HG02938 (cell line): ENCODE data around the gene CCDC6.

Experiments
- ATAC-seq: cut with Tn5 transposase; IDR thresholded peaks from one replicate; pipeline ENCODE4 v1.9.1; 2021; ENCODE audit warnings: mild to moderate bottlenecking, moderate library complexity; ENCODE audit not compliant: unreplicated experiment

The CCDC6 gene

GRCh38 chr10:59857049-59857448 lies 49.3 kb downstream of the CCDC6 start:
- ATAC-seq = no peak

GRCh38 chr10:59856104-59856503 lies 50.3 kb downstream of the CCDC6 start:
- ATAC-seq = no peak

GRCh38 chr10:59854571-59854970 lies 51.8 kb downstream of the CCDC6 start:
- ATAC-seq = no peak

GRCh38 chr10:59852670-59853069 lies 53.7 kb downstream of the CCDC6 start:
- no peak for ATAC-seq

- ATAC-seq = no peak
These were observed 54.5 kb downstream of the CCDC6 start for GRCh38 chr10:59851864-59852263.

GRCh38 chr10:59847888-59848287 lies 58.5 kb downstream of the CCDC6 start:
- ATAC-seq = no peak

GRCh38 chr10:59847326-59847725 lies 59.0 kb downstream of the CCDC6 start:
- peak; percentile 59 for ATAC-seq

GRCh38 chr10:59844436-59844835 lies 61.9 kb downstream of the CCDC6 start:
- ATAC-seq = no peak

- no peak for ATAC-seq
These were observed 62.6 kb downstream of the CCDC6 start for GRCh38 chr10:59843748-59844147.

GRCh38 chr10:59839576-59839975 lies 66.8 kb downstream of the CCDC6 start:
- no peak for ATAC-seq

GRCh38 chr10:59838085-59838789 lies 68.1 kb downstream of the CCDC6 start:
- ATAC-seq = no peak

- no peak for ATAC-seq
These were observed 72.5 kb downstream of the CCDC6 start for GRCh38 chr10:59833810-59834209.

- ATAC-seq = no peak
These were observed 73.8 kb downstream of the CCDC6 start for GRCh38 chr10:59832506-59832905.

- ATAC-seq = no peak
These were observed 74.5 kb downstream of the CCDC6 start for GRCh38 chr10:59831658-59832503.

GRCh38 chr10:59830601-59831259 lies 75.6 kb downstream of the CCDC6 start:
- no peak for ATAC-seq

GRCh38 chr10:59829601-59830000 lies 76.8 kb downstream of the CCDC6 start:
- peak; percentile 92 for ATAC-seq

GRCh38 chr10:59829024-59829423 lies 77.3 kb downstream of the CCDC6 start:
- ATAC-seq = peak; percentile 33

GRCh38 chr10:59825932-59826331 lies 80.4 kb downstream of the CCDC6 start:
- ATAC-seq = no peak

GRCh38 chr10:59823751-59824150 lies 82.6 kb downstream of the CCDC6 start:
- ATAC-seq = no peak

GRCh38 chr10:59823111-59823510 lies 83.2 kb downstream of the CCDC6 start:
- ATAC-seq = no peak

GRCh38 chr10:59820471-59820870 lies 85.9 kb downstream of the CCDC6 start:
- no peak for ATAC-seq

GRCh38 chr10:59819683-59820082 lies 86.7 kb downstream of the CCDC6 start:
- no peak for ATAC-seq
